Dermis microvascular lymphatic vessel endothelial cell (primary cell): Measurements from ENCODE around the gene PMFBP1. TPM values are rescaled to one million over a fixed set of nuclear protein-coding genes. Genes with fewer than 3 reads are reported as not detected.

ENCODE experiments used
- DNase-seq, 2 donors: peaks; one replicate each; pipeline versions ENCODE4 v3.0.0 to v3.0.0-alpha.2; 2010; ENCODE audit warnings: low read depth in 2 of 2
- total RNA-seq: library from RNA; depleted of rRNA; stranded (reverse); fragments of >200 nt; gene quantifications from 2 replicates; pipeline ENCODE4 v1.2.1, GENCODE V29; 2014

The PMFBP1 gene
- total RNA-seq: under 0.01 TPM in 2 replicates

DNA sequence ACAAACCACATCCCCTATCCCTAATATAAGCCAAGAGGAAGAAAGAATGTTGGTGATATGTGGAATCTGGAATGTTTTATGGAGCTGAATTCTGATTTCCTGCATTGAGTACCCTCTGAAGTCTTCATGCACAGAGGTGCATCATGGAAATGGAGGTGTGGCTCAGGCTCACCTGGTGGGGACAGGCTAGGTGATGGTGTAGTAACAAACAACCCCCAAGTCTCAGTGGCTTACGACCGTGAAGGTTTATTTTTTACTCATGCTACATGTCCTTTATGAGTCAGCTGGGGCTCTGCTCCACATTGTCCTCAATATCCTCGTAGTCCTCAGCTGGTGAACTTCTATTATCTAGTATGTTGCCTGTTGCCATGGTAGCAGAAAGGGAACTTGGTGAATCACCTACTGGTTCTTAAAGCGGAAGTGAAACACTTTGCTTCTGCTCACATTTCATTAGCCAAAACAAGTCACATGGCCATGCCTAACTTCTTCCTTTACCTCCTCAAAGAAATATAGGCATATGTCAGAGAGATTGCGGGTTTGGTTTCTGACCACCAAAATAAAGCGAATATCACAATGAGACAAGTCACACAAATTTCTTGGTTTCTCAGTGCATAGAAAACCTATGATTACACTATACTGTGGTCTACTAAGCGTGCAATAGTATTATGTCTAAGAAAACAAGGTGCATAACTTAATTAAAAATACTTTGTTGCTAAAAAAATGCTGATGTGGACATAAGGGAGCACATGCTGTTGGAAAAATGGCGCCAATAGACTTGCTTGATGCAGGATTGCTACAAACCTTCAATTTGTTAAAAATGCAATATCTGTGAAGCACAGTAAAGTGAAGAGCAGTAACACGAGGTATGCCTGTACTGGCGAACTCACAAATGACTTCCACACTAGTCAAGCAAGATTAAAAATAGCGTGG lies at the start of gene PMFBP1:
PMFBP1 (minus strand) TSS at position 51 of the 930 bp plus-strand sequence. CDS start 947 bp downstream, outside the sequence.
- DNase-seq: peak; percentile 36 to 89

GRCh38 chr16:72221630-72222024 lies 49.7 kb upstream of the PMFBP1 start:
- DNase-seq: no peak

DNA sequence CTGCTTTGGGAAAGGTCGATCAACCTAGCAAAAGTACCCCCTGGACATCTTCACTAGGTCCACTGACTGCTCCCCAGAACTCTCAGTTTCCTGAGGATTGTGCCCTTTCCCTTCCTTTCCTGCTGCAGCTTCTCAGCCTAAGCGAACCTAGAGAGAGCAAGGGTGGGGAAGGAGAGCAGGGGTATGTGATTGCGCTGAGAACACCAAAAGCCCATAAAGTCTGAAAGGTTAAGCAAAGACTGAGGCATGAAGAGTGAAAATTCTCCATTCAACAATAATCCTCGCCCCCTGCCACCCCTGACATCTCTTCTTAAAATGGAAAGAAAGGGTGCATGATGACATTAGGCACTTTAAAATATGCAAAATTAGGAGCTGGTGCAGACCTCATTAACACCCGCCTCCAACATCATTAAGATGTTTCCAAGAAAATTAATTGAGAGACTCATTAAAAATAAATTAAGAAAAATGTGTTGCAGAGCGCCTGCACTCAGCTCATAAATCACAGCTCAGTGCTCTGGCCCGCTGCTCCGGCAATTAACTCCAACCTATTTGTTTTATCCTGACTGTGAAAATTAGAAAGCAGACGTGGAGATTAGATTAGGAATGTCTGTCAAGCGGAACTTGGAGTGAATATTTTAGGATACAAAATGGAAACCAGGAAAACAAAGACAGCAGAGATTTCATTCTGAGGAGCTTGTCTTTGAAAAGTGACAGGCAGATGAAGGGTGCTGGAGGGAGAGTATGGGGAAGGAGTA lies 49.1 kb upstream of the PMFBP1 start:
- no peak for DNase-seq

DNA sequence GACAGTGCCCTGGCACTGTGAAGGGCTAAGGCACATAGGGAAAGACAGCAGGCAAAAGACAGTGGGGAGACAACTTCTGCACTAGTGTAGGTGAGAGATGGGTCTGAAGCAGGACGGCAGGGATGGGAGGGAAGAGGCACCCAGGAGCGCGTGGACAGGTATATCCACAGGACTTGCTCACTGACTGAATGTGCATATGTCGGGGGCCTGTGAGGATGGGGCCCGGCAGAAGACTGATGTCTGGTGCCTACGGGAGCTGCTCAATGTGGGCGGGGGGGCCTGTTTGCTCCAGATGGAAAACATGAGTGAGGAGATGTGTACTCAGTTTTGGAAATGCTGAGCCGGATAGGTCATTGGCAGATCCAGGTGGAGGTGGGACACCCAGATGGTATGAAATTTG lies 47.3 kb upstream of the PMFBP1 start:
- DNase-seq: no peak

DNA sequence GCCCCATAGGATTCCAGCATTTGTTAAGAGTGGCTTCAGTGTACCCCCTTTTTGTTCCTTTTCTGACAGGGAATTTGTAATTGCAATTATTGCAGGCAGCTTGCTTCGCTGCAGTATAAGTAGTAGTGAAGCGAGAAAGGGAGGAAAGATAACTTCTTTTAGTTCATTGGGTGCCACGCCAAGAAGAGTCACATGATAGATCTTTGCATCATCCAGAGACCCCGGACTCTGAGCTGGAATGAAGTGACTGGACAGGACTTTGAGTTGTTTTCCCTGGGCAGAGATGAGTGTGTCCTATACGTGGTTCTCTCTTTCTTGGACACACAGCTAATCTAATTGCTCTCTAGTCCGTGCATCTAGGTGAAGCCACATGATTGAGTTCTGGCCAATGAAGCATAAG lies 44.8 kb upstream of the PMFBP1 start:
- no peak for DNase-seq

DNA sequence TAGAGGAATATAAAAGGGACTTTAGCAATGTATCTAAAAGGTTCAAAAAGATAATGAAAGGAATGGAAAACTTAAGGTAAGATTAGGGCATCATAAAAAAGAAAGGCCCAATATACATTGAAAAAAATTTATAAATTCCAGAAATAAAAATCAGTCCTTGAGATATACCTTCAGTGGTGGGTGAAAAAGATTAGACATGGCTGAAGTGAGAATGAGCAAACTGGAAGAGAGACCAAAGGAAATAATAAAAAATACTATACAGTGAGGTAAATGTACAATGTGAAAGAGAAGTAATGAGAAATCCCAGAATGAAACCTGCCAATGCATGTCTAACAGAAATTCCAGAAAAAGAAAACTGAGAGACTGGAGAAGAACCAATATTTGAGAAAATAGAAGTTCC lies 42.9 kb upstream of the PMFBP1 start:
- no peak for DNase-seq

DNA sequence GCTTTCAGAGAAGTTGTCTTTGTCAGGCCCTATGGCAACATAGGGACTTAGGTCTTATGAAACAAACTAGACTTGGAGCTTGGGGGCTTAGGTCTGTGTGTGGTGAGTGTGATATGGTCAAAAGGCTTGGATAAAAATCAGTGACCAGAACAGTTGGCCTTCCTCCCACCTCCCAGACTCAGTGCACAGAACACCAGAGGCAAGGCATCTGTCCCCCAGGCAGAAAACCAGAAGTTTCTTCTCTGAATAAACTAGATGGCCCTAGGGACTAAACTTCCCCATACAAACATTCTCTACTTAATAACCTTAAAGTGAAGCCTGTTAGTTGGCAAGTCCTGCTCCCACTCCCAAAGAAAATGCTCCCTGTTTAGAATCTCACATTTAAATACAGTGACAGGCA lies 39.2 kb upstream of the PMFBP1 start:
- DNase-seq: no peak

DNA sequence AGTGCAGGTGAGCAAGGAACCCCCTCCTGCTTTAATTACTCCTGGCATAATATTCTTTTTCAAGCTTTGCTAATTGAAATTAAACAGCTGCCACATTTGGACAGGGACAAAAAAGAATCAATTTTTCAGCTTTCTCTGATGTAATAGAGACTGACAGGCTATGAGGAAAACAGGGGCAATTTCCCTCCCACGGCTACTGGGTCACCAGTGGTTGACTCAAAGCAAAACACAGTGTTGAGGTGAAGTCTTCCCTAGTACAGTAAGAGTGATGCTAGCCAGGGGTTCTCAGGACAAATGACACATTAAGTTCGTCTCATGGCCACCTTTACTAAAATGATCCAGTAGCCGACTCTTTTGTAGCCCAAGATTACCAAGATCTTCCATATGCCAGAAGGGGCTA lies 38.6 kb upstream of the PMFBP1 start:
- no peak for DNase-seq

- DNase-seq: no peak
Observed at GRCh38 chr16:72210072-72210471, 38.1 kb upstream of the PMFBP1 start.

GRCh38 chr16:72206299-72206698 lies 34.3 kb upstream of the PMFBP1 start:
- no peak for DNase-seq

- peak; percentile 34 to 81 for DNase-seq
Observed at GRCh38 chr16:72203401-72203800, 31.4 kb upstream of the PMFBP1 start.

GRCh38 chr16:72202014-72202413 lies 30.1 kb upstream of the PMFBP1 start:
- DNase-seq: no peak

DNA sequence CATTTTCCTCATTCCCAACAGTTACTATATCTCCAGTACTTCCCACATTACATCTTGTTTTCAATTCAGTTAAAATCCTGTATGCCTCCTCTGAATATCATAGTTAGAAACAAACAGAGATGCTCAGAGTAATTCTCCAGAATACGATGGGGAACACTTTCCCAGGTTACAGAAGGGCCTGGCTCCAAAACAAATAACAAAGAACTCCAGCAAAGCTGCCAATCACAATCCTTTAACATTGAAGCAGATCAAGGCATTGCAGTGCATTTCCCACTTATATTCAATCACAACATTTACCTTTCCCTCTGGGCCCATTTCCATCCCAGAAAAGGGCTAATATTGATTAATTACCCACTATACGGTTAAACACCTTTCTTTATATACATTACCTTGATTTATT lies 29.4 kb upstream of the PMFBP1 start:
- no peak for DNase-seq

DNA sequence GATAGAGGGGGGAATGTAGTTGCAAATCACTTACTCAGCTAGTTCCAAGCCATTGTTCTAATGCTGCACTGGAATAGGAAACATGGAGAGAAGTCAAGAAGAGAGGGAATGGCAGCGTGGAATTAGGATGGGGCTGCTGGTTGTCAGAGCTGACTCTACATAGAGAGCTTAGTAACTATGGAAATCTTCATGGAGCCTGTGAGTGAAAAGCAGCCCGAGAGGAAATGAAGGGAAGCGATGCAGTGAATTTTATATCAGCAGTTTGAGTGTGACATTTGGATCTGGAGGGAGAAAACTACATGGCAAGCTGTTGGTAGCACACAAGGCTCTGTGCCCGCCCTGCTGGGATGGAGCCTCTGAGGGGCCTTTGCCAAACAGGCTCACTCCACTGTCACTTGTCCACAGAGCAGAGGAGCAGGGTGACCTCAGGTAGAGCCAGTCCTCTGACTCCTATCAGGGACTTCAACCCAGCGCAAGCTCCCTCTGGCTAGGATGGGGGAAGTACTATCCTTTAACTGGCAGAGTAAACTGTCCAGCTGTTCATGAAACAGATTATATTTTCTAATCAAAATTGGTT lies 27.9 kb upstream of the PMFBP1 start:
- no peak for DNase-seq

DNA sequence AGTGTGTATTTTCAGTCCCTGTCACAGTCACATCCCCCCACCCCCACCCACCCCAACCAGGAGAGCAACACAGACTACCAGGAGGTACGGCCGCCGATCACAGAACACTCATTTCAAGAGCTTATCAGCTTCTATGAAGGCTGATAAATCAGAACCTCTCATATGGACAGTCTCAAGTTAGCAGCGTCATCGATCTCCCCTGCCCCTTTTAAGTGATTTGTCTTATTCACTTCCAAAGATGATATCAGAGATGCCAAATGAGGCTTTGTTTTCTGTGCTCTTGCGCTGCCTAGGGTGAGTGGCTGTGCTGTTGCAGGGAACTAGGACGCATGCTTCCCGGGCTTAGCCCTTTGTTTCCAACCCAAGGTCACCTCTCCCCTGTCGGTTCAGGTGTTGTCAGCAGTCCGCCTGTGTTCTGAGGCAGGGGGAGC lies 26.8 kb upstream of the PMFBP1 start:
- DNase-seq: no peak

DNA sequence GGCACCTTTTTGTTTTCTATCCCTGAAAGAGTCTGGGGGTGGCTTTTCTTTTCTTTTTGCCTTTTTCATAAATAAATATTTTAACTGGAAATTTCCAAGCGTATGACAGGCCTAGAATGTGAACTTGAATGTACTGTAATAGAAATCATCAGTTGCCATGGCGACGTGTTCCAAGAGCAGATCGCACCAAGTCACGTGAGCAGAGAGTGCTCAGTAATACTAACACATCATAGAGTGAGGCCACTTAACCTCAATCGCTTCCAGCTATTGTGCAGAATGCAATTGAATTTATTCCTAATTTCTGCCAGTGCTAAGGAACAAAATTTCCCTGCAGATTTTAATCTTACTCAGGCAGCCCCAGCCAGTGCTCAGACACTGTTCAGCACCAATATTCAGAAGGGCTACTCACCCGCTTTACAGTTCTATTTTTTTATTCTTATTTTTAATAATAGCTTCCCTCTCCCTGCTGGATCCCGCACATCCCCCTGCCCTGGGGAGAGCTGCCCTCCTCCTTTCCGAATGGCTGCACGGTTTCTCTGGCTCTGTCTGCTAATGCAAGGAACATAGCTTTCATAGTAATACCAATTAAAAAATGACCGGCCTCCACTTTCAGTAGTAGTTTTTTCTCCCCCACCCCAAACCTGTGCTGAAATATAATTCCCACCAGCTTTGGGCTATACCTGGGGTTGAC lies 26.2 kb upstream of the PMFBP1 start:
- DNase-seq: peak; percentile 47 to 73

GRCh38 chr16:72197545-72197944 lies 25.6 kb upstream of the PMFBP1 start:
- DNase-seq: no peak

DNA sequence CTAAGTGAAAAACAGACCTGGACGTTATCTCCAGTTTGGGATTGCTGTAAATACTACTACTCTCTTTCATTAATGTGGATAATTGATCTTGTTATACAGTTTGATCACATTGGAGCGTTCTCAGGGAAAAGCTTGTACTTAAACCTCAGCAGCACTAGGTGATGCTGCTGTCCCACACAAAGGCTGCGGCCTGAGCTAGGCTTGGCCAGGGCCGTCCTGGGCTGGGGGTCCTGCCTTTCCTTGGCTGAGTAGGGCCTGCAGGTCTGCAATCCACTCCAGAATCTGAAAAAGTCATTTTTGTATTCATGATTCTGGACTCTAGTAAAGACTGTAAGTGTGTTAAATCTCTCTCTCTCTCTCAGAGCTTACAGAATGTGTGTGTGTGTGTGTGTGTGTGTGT lies 23.7 kb upstream of the PMFBP1 start:
- no peak for DNase-seq

GRCh38 chr16:72191551-72191950 lies 19.6 kb upstream of the PMFBP1 start:
- DNase-seq: no peak

DNA sequence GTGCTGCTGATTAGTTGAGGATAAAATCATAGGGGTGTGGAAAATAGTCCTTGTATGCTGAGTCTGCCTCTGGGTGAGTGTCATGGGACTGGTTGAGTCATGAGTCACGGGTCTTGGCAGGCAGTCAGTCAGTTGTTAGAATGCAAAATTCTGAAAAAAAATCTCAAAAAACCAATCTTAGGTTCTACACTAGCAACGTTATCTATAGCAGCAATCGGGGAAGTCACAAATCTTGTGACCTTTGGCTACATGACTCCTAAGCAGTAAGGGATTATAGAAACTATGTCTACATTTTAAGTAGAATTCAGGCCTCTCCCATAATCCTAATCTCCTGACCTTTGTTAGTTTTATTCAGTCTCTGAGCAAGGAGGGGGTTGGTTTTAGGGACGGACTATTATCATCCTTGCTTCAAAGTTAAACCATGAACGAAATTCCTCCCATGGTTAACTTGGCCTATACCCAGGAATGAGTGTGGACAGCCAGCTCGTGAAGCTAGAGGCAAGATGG lies 18.0 kb upstream of the PMFBP1 start:
- DNase-seq: peak in 1 of 2 donors; percentile 48

DNA sequence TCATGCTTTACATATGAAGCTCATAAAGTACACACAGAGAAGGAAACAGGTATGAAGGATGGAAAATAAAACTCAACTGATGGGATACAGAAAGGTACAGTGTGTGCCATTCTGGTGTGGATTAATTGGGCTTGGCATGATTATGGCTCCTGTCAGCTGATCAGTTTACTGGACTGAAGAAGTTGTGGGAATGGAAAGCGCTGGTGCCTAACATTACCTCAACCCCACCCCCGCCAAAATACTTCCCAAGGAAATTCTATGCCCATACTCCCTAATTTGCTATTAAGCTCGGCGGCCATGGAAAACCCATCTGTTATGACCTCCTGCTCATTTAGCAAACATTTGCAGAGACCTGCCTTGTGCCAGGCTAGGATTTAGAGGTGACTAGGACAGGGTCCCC lies 16.6 kb upstream of the PMFBP1 start:
- DNase-seq: no peak
